Spinal cord (tissue), 10 donors: ENCODE data around the gene ELL. TPM values are rescaled to one million over a fixed set of nuclear protein-coding genes. Genes with fewer than 3 reads are reported as not detected.

Experiments used
- DNase-seq, 6 donors: peaks; one replicate each; pipeline versions ENCODE4 v3.0.0 to v3.0.0-alpha.2; 2013 to 2015; ENCODE audit warnings: low spot score in 6 of 6, low read depth in 4 of 6
- H3K27ac ChIP-seq: one replicate; pipeline ENCODE4 v1.5.1; 2013; ENCODE audit warnings: low read depth, low read length, control low read depth
- H3K27me3 ChIP-seq: one replicate; pipeline ENCODE4 v1.6.1; 2013; ENCODE audit warnings: low read length; ENCODE audit not compliant: control insufficient read depth, insufficient read depth
- H3K36me3 ChIP-seq: one replicate; pipeline ENCODE4 v1.6.1; 2013; ENCODE audit warnings: low read length; ENCODE audit not compliant: control insufficient read depth, insufficient read depth
- H3K4me1 ChIP-seq: one replicate; pipeline ENCODE4 v1.6.1; 2013; ENCODE audit warnings: low read length; ENCODE audit not compliant: control insufficient read depth, insufficient read depth
- H3K4me3 ChIP-seq: one replicate; pipeline ENCODE4 v1.5.1; 2013; ENCODE audit warnings: low read depth, low read length, control low read depth
- H3K9me3 ChIP-seq: one replicate; pipeline ENCODE4 v1.6.1; 2013; ENCODE audit warnings: low read length; ENCODE audit not compliant: control insufficient read depth, insufficient read depth
- WGBS: methylation state at CpG from one replicate; pipeline ENCODE4 v1.1.5; 2013; ENCODE audit warnings: missing lambda C conversion rate; ENCODE audit not compliant: insufficient coverage; 5-methylcytosine and 5-hydroxymethylcytosine counted together
- polyA plus RNA-seq, 2 donors: library from polyadenylated mRNA; unstranded; fragments of 120-200 nt; gene quantifications; one replicate each; pipeline ENCODE4 v1.2.1, GENCODE V29; 2013; ENCODE audit not compliant: insufficient read length in 2 of 2
- total RNA-seq, 2 donors: library from RNA; depleted of rRNA in 1 of 2; stranded (reverse); fragments of 120-200 nt in 1 of 2; fragments of >200 nt in 1 of 2; gene quantifications; one replicate each; pipeline versions ENCODE4 v1.2.3 to v1.2.4, GENCODE V29; 2013 to 2014
- donor health status: healthy.

The ELL gene
- total and polyA plus RNA-seq, 4 donors, result 7.4 to 11.6 (median 8.9) TPM

- H3K27ac ChIP-seq, result no peak overlapping the region
- H3K4me1 ChIP-seq, result peaks cover 8% of the 10 kb centered on the region
- no peaks in the 10 kb centered on the region for H3K9me3 ChIP-seq
- peaks cover 2% of the 10 kb centered on the region for H3K27me3 ChIP-seq
- H3K4me3 ChIP-seq, result no peak overlapping the region
- WGBS, result 64% methylated on average over 35 of the region's 37 CpGs
- no peak for DNase-seq
- no peaks in the 10 kb centered on the region for H3K36me3 ChIP-seq
These were observed 125.2 kb downstream of the ELL start for GRCh38 chr19:18396471-18397241.

GRCh38 chr19:18393836-18394235, 128.0 kb downstream of the ELL start:
- 82% methylated on average over 7 of the region's 7 CpGs for WGBS
- Histone ChIP-seq H3K9me3 (no peaks in the 10 kb centered on the region), H3K4me3 (no peak overlapping the region), H3K36me3 (no peaks in the 10 kb centered on the region), H3K4me1 (peaks cover 9% of the 10 kb centered on the region), H3K27ac (no peak overlapping the region), H3K27me3 (peaks cover 2% of the 10 kb centered on the region)
- DNase-seq, result no peak

GRCh38 chr19:18392926-18393325, 128.9 kb downstream of the ELL start:
- Histone ChIP-seq H3K27me3 (peaks cover 6% of the 10 kb centered on the region), H3K36me3 (no peaks in the 10 kb centered on the region), H3K4me1 (peaks cover 18% of the 10 kb centered on the region), H3K9me3 (no peaks in the 10 kb centered on the region), H3K4me3 (no peak overlapping the region), H3K27ac (no peak overlapping the region)
- no peak for DNase-seq
- 91% methylated on average over 4 of the region's 5 CpGs for WGBS

Other genes with a start within 250 kb of the ELL start
- 1 to 10 TPM in 1 of 2 donors, under 1 TPM in 1; 0.59 to 4.4 TPM for gene IQCN, start 247.6 kb downstream of the ELL start, total RNA-seq
- gene IQCN, start 247.6 kb downstream of the ELL start, polyA plus RNA-seq, result 1 to 10 TPM; 5.0 to 9.0 TPM
- 100 to 1,000 TPM in 1 of 2 donors, 10 to 100 TPM in 1; 73.2 to 101 TPM for gene JUND, start 240.4 kb downstream of the ELL start, total RNA-seq
- 100 to 1,000 TPM; 127 to 136 TPM for gene JUND, start 240.4 kb downstream of the ELL start, polyA plus RNA-seq
- gene LSM4, start 199.0 kb downstream of the ELL start, total RNA-seq, result 100 to 1,000 TPM in 1 of 2 donors, 10 to 100 TPM in 1; 69.4 to 120 TPM
- 100 to 1,000 TPM; 104 to 105 TPM for gene LSM4, start 199.0 kb downstream of the ELL start, polyA plus RNA-seq
- gene PGPEP1, start 181.5 kb downstream of the ELL start, total RNA-seq, result 10 to 100 TPM; 16.2 to 28.4 TPM
- 10 to 100 TPM; 21.5 to 33.5 TPM for gene PGPEP1, start 181.5 kb downstream of the ELL start, polyA plus RNA-seq
- gene GDF15, start 135.9 kb downstream of the ELL start, total RNA-seq, result 1 to 10 TPM; 1.7 to 4.2 TPM
- 1 to 10 TPM in 1 of 2 donors, under 1 TPM in 1; 0.89 to 2.2 TPM for gene GDF15, start 135.9 kb downstream of the ELL start, polyA plus RNA-seq
- 1 to 10 TPM; 1.8 to 2.4 TPM for gene LRRC25, start 124.4 kb downstream of the ELL start, total RNA-seq
- gene LRRC25, start 124.4 kb downstream of the ELL start, polyA plus RNA-seq, result 1 to 10 TPM; 1.3 to 1.4 TPM
- gene SSBP4, start 102.7 kb downstream of the ELL start, total RNA-seq, result 100 to 1,000 TPM in 1 of 2 donors, 10 to 100 TPM in 1; 33.5 to 101 TPM
- gene SSBP4, start 102.7 kb downstream of the ELL start, polyA plus RNA-seq, result 100 to 1,000 TPM; 154 to 166 TPM
- gene ISYNA1, start 83.9 kb downstream of the ELL start, total RNA-seq, result 10 to 100 TPM; 51.0 to 100.0 TPM
- 100 to 1,000 TPM; 127 to 180 TPM for gene ISYNA1, start 83.9 kb downstream of the ELL start, polyA plus RNA-seq
- 100 to 1,000 TPM; 115 to 196 TPM for gene FKBP8, start 21.5 kb upstream of the ELL start, total RNA-seq
- gene FKBP8, start 21.5 kb upstream of the ELL start, polyA plus RNA-seq, result 100 to 1,000 TPM; 354 to 364 TPM
- 10 to 100 TPM; 28.0 to 51.1 TPM for gene KXD1, start 35.8 kb upstream of the ELL start, total RNA-seq
- 10 to 100 TPM; 70.2 to 76.0 TPM for gene KXD1, start 35.8 kb upstream of the ELL start, polyA plus RNA-seq
- gene UBA52, start 49.8 kb upstream of the ELL start, total RNA-seq, result 100 to 1,000 TPM; 660 to 956 TPM
- gene UBA52, start 49.8 kb upstream of the ELL start, polyA plus RNA-seq, result 100 to 1,000 TPM; 638 to 717 TPM
- gene REX1BD, start 66.7 kb upstream of the ELL start, total RNA-seq, result 10 to 100 TPM; 23.7 to 84.5 TPM
- gene REX1BD, start 66.7 kb upstream of the ELL start, polyA plus RNA-seq, result 10 to 100 TPM; 70.7 to 71.7 TPM
- 10 to 100 TPM in 1 of 2 donors, 1 to 10 TPM in 1; 3.1 to 13.8 TPM for gene CRLF1, start 84.7 kb upstream of the ELL start, total RNA-seq
- gene CRLF1, start 84.7 kb upstream of the ELL start, polyA plus RNA-seq, result 10 to 100 TPM; 14.1 to 27.2 TPM
- 10 to 100 TPM; 21.4 to 64.1 TPM for gene TMEM59L, start 90.8 kb upstream of the ELL start, total RNA-seq
- gene TMEM59L, start 90.8 kb upstream of the ELL start, polyA plus RNA-seq, result 100 to 1,000 TPM; 307 to 353 TPM
- gene KLHL26, start 115.0 kb upstream of the ELL start, total RNA-seq, result 1 to 10 TPM; 3.7 to 6.0 TPM
- 10 to 100 TPM; 22.7 to 22.8 TPM for gene KLHL26, start 115.0 kb upstream of the ELL start, polyA plus RNA-seq
- 1 to 10 TPM; 5.6 to 7.8 TPM for gene CRTC1, start 161.6 kb upstream of the ELL start, total RNA-seq
- gene CRTC1, start 161.6 kb upstream of the ELL start, polyA plus RNA-seq, result 10 to 100 TPM; 44.7 to 45.3 TPM